Measurements from ENCODE around the gene SBF2.
"Not testable (repeated sequence)": the region's sequence is repeated elsewhere in the genome, so short reads cannot be mapped to it uniquely, and the experiment has no call there.

Gene SBF2

DNA sequence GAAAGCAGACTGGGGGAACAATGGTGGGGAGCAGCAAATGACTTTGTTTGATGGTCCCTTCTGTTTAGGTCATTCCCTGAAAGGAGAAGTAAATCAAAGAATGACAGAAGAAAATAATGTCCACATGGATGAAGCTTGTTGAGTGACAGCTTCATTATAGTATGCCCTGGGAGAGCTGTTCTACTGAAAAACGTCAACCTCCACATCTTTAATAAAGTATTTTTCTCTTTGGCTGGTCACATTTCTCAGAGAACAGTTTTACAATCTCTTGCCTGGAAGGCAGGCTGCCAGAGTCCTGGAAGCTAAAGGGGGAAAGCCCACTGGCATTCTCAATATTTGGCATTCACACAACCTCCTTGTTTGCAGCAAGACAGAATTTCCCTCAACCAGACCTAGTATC, 342.2 kb downstream of the SBF2 start:
- no peak overlapping the region; the same call in 1 of the 2 replicates for H3K27ac ChIP-seq
- no peak overlapping the region for H3K4me3 ChIP-seq (ENCODE audit: low read depth, low read length)

GRCh38 chr11:9950462-9950861, 343.6 kb downstream of the SBF2 start:
- H3K9me3 ChIP-seq (ENCODE audit: severe bottlenecking): no peaks in the 10 kb centered on the region
- no peak for DNase-seq
- H3K4me3 ChIP-seq (ENCODE audit: low read depth, low read length): no peak overlapping the region
- H3K27me3 ChIP-seq (ENCODE audit: insufficient read depth, low read depth, severe bottlenecking): no peaks in the 10 kb centered on the region
- TF ChIP-seq, protein P1, sequence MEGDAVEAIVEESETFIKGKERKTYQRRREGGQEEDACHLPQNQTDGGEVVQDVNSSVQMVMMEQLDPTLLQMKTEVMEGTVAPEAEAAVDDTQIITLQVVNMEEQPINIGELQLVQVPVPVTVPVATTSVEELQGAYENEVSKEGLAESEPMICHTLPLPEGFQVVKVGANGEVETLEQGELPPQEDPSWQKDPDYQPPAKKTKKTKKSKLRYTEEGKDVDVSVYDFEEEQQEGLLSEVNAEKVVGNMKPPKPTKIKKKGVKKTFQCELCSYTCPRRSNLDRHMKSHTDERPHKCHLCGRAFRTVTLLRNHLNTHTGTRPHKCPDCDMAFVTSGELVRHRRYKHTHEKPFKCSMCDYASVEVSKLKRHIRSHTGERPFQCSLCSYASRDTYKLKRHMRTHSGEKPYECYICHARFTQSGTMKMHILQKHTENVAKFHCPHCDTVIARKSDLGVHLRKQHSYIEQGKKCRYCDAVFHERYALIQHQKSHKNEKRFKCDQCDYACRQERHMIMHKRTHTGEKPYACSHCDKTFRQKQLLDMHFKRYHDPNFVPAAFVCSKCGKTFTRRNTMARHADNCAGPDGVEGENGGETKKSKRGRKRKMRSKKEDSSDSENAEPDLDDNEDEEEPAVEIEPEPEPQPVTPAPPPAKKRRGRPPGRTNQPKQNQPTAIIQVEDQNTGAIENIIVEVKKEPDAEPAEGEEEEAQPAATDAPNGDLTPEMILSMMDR (IDR thresholded peaks at IDR 0.05; ENCODE audit: low read depth, low read length): no peak
- no peak overlapping the region for H3K27ac ChIP-seq
- no peaks in the 10 kb centered on the region for H3K36me3 ChIP-seq

More for the DNA sequence above, 342.2 kb downstream of the SBF2 start:
- Histone ChIP-seq H3K9me3 (ENCODE audit: severe bottlenecking) (no peaks in the 10 kb centered on the region), H3K27me3 (ENCODE audit: insufficient read depth, low read depth, severe bottlenecking) (no peaks in the 10 kb centered on the region), H3K36me3 (no peaks in the 10 kb centered on the region)
- TF ChIP-seq, protein P1 (IDR thresholded peaks at IDR 0.05; ENCODE audit: low read depth, low read length): no peak
- DNase-seq: no peak

- TF ChIP-seq, protein P1 (IDR thresholded peaks at IDR 0.05; ENCODE audit: low read depth, low read length): no peak
- Histone ChIP-seq H3K36me3 (no peaks in the 10 kb centered on the region), H3K9me3 (ENCODE audit: severe bottlenecking) (no peaks in the 10 kb centered on the region), H3K27ac (no peak overlapping the region), H3K27me3 (ENCODE audit: insufficient read depth, low read depth, severe bottlenecking) (no peaks in the 10 kb centered on the region), H3K4me3 (ENCODE audit: low read depth, low read length) (no peak overlapping the region)
- DNase-seq: no peak
Measured at GRCh38 chr11:9947231-9947864, 346.7 kb downstream of the SBF2 start.

DNA sequence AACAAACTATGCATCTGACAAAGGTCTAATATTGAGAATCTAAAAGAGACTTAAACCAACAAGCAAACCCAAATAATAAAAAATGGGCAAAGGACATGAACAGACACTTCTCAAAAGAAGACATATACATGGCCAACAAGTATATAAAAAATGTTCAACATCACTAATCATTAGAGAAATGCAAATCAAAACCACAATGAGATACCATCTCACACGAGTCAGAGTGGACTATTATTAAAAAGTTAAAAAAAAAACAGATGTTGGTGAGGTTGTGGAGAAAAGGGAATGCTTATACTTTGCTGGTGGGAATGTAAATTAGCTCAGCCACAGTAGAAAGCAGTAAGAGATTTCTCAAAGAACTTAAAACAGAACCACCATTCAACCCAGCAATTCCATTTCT, 348.3 kb downstream of the SBF2 start:
- not testable (repeated sequence) for H3K36me3 ChIP-seq; H3K4me3 ChIP-seq (ENCODE audit: low read depth, low read length); H3K27me3 ChIP-seq (ENCODE audit: insufficient read depth, low read depth, severe bottlenecking); DNase-seq; H3K27ac ChIP-seq; H3K9me3 ChIP-seq (ENCODE audit: severe bottlenecking)

DNA sequence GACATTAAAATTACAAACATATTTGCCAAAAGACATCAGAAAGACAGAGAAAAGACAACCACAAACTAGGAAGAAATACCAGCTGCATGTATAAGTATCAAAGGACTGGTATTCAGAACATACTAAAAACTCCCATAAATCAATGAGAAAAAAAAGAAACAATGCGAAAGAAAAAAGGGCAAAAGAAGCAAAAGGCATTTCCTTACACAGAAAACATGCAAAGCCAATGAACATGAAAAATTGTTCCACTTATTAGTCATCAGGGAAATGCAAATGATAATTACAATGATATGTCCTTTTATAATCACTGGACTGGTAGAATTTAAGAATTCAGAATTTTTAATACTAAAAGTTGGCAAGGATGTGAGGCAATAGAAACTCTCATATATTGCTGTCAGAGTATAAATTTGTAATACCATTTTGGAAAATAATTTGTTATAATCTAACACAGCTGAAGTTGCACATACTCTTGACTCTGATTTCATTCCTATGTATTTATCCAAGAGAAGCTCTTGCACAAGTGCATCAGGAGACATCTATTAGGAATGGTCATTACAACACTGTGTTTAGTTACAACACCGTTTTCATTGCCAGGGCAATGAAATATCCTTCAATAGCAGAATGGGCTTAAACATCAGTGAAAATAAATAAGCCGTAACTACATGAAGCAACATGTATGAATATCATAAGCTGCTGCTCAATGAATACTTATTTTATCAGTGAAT, 350.5 kb downstream of the SBF2 start:
- Histone ChIP-seq H3K27ac (no peak overlapping the region), H3K36me3 (no peaks in the 10 kb centered on the region), H3K9me3 (ENCODE audit: severe bottlenecking) (no peaks in the 10 kb centered on the region), H3K27me3 (ENCODE audit: insufficient read depth, low read depth, severe bottlenecking) (no peaks in the 10 kb centered on the region), H3K4me3 (ENCODE audit: low read depth, low read length) (no peak overlapping the region)
- DNase-seq: no peak
- TF ChIP-seq, protein P1 (IDR thresholded peaks at IDR 0.05; ENCODE audit: low read depth, low read length): no peak

- Histone ChIP-seq H3K4me3 (ENCODE audit: low read depth, low read length) (no peak overlapping the region), H3K27me3 (ENCODE audit: insufficient read depth, low read depth, severe bottlenecking) (no peaks in the 10 kb centered on the region), H3K27ac (no peak overlapping the region), H3K36me3 (no peaks in the 10 kb centered on the region), H3K9me3 (ENCODE audit: severe bottlenecking) (no peaks in the 10 kb centered on the region)
- DNase-seq: no peak
- TF ChIP-seq, protein P1 (IDR thresholded peaks at IDR 0.05; ENCODE audit: low read depth, low read length): no peak
Measured at GRCh38 chr11:9941991-9942390, 352.0 kb downstream of the SBF2 start.

DNA sequence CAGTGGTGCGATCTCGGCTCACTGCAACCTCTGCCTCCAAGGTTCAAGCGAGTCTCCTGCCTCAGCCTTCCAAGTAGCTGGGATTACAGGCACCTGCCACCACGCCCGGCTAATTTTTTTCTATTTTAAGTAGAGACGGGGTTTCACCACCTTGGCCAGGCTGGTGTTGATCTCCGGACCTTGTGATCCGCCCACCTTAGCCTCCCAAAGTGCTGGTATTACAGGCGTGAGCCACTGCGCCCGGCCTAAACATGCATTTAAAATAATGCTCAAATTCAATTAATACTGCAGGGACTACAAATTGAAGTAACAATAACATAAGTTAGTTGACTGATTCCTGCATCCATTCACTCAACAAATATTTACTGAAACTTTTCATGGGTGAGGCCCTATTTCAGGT, 354.9 kb downstream of the SBF2 start:
- H3K27me3 ChIP-seq (ENCODE audit: insufficient read depth, low read depth, severe bottlenecking); DNase-seq; H3K9me3 ChIP-seq (ENCODE audit: severe bottlenecking); H3K27ac ChIP-seq; H3K4me3 ChIP-seq (ENCODE audit: low read depth, low read length); H3K36me3 ChIP-seq: not testable (repeated sequence)

Data from WERI-Rb-1 (cell line).